LHCN-M2 (cell line): ENCODE data around the gene GPHA2. TPM values are rescaled to one million over a fixed set of nuclear protein-coding genes. Genes with fewer than 3 reads are reported as not detected.

ENCODE experiments used
- DNase-seq: peaks from one replicate; pipeline ENCODE4 v3.0.0-alpha.2; 2012; ENCODE audit warnings: low read depth
- total RNA-seq: library from RNA; depleted of rRNA; stranded (reverse); fragments of >200 nt; gene quantifications from 2 replicates; pipeline ENCODE4 v1.2.3, GENCODE V29; 2014

GPHA2 gene
- total RNA-seq, 1 experiment from 2014 or later: not detected

DNA sequence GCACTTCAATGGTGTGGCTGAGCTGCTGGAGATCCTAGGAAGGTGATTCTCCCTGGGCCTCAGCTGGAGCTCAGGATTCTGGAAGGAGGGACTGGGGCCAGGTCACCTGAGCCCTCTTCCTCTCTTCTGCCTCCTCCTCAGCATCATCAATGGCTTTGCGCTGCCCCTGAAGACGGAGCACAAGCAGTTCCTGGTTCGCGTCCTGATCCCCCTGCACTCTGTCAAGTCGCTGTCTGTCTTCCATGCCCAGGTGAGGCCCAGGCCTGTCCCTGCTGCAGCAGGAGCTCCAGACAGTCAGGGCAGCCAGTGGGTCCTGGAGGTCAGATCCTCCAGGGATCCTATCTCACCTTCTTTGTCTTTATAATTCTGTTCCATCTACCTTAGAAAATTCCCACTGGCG is 5.4 kb downstream of the GPHA2 start:
- DNase-seq: no peak

DNA sequence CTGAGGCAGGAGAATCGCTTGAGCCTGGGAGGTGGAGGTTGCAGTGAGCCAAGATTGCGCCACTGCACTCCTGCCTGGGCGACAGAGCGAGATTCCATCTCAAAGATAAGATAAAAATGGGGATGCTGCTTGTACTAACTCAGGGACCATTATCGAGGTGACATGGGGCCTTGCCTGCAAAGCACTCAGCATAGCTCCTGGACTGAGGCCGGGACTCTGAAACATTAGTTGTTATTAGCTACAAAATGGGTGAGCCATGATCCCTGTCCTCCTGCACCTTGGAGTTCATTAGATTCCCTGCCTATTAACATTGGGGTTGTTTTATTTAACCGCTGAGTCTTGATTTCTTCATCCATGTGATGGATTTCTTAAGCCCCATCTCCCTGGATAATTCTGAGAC is 6.1 kb downstream of the GPHA2 start:
- DNase-seq: no peak

DNA sequence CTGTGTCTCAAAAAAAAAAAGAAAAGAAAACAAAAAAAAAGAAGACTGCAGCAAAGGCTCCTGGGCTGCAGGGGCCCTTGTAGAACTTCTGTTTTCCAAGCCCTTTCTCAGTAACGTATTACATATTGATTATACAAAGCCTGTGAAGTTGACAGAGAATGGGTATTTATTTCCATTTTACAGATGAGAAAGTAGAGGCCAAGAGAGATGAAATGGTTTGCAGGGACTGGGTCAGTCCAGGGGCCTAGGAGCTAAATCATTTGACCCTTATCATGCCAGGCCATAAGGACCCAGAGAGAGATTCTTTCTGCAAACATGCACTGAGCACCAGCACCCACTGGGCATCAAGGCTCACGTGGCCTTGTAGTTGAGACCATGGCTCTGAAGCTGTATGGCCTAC is 6.7 kb downstream of the GPHA2 start:
- DNase-seq: no peak

DNA sequence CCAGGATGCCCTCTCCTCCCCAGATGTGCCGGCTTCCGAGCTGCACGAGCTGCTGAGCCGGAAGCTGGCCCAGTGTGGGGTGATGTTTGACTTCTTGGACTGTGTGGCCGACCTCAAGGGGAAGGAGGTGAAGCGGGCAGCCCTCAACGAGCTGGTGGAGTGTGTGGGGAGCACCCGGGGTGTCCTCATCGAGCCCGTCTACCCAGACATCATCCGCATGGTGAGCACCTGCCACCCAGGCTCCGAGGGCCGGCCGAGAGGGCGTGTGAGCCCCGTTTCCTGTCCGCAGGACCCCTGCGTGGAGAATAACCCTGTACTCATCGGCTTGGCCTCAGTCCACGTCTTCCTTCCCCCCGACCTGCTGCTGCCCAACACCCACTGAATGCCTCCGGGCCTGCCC is 9.0 kb downstream of the GPHA2 start:
- no peak for DNase-seq

DNA sequence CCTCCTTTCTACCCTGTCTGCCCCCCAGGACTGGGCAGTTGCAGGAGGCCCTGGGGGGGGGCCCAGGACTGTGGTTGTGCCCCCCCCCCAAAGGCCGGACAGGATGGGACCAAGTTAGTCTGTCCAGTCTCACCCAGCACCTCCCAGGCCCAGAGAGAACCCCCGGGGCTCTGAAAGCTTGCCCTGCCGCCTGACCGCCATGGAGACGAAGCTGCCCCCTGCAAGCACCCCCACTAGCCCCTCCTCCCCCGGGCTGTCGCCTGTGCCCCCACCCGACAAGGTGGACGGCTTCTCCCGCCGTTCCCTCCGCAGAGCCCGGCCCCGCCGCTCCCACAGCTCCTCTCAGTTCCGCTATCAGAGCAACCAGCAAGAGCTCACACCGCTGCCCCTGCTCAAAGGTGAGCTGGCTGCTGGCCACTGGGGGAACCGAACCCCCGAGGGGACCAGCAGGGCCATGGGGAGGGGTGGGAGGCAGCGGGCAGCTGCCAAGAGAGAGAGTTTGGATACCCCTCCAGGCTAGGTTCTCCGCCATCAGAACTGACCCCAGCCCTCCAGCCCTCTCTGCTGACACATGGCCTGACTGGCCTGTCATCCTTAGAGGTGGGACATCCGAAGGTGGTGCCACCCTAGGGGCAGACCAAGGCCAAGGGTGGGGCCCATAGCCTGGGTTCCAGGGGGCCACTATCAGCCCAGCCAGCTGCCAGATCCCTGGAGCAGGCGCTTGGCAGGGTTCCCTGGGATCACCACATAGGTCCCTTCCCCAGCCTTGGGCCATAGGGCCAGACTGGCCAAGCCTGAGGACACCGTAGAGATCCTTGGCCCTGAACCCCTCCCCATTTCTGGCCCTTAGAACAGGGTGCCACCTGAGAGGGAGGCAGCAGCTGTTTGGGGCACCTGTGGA is 9.9 kb downstream of the GPHA2 start:
- no peak for DNase-seq

DNA sequence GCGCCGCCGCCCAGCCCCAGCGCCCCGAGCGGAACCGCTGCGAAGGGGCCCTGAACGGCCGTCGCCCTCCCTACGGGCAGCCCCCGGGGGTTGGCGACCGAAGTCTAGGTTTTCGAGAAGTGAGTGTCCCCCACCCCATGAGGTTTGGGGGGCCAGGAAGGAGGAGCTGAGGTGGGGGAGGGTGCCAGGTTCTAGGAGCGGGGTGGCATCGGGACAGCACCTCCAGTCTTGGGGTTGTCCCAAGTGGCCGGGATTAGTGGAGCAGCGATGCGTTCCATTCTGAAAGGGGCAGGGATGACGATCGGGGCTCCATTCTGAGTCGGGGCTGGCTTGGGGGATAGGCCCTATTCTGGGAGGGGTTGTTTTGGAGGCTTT is 10.8 kb downstream of the GPHA2 start:
- DNase-seq: no peak

DNA sequence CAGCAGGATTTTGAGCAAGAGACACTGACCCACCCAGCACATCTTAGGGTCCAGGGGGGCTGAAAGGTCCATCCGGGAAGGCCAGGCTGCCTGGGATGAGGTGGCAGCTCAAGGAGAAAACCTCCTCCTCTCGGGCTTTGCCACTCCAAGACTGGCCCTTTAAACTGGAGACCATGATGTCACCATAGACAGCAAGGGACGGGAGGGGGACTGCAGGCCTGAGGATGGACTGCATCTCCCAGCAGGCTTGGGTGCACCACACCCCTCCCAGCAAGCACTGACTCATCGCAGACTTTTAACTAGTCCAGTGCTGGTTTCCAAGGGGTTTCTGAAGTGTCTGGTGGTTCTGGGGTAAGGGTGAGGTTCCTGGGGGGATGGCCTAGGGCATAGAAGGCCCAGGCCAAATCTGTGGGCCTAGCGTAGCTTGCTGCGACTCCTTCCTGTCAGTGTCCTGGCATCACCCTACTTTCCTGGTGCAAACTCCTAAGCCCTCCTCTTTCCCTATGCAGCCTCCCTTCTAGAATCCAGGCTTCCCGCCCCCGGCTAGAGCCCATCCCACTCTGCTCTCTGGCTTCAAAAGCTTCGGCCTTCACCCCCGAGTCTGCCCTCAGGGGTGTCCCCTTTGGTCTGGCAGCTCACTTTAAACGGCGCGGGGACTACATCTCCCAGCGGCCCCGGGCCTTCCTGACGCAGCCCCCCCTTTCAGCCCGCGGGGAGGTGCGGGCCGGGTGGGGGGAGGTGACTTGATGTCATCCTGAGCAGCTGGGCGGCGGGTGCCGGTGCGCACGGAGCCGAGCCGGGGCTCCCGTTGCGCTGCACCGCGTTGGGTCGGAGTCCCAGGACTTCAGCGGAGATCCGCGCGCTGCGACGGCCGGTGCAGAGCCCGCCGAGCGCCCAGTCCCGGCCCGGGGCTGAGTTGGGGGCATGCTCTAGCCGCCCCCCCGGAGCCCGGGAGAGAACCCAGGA is 11.5 kb downstream of the GPHA2 start, which contains the start of gene PPP2R5B:
TSS of gene PPP2R5B (plus strand) at position 746 of the 966 bp plus-strand sequence. CDS start 1,046 bp downstream, outside the sequence.
- peak; percentile 92 for DNase-seq

DNA sequence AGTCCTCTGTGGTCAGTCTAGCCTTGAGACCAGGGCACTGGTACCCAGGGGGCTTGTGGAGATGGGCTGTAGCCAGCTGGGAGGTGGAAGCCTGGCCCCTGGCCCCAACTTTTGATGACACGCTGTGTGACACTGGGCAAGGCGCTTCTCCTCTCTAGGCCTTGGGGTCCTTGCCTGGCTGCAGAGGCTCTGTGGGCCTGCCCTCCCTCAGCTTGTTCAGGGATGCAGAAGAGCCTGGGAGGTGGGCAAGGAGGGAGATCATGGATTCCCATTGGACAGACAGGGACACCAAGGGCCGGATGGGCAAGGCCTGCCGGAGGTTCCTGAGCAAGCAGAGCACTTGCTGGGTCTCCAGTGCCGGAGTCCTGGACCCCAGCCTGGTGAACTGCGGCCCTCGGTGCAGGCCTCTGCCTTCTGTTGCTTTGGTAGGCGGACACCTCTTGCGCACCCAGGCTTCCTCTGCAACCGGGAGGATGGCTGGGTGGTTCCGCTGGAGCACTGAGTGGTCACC is 12.5 kb downstream of the GPHA2 start:
- DNase-seq: no peak

DNA sequence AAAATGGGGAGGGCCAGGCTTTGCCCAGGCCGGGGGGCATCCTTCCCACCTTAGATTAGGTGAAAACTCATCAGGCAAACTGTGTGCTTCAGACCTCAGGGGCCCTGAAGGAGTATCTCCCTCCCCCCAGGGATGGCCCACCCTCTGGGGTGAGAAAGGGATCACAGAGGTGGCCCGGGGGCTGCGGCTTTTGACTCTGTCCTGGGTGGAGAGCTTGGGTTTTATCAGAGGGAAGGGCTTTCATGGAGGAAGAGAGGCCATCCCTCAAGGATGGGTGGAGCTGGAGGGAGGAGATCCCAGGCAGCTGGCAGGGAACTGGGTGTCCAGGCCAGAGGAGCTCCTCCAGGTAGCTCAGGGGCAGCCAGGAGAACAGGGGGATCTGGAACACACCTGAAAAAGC is 14.3 kb downstream of the GPHA2 start:
- DNase-seq: no peak

DNA sequence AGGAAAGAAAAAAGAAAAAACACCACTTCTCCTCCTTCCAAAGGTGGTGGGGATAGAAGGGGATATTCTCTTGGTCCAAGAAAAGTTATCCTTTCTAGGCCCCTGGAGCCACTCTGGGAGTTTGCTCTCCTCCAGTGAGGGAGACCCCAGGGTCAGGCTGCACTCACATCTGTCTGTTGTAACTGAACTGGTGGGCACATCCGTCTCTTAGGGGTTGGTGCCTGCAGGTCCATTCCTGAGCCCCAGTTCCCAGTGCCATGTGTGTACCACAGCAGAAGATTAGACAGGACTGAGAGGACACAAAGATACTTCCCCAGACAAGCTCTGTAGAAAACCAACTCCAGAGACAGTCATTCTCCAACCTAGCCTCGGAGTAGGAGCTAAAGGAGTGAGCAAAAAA is 15.6 kb downstream of the GPHA2 start:
- no peak for DNase-seq

DNA sequence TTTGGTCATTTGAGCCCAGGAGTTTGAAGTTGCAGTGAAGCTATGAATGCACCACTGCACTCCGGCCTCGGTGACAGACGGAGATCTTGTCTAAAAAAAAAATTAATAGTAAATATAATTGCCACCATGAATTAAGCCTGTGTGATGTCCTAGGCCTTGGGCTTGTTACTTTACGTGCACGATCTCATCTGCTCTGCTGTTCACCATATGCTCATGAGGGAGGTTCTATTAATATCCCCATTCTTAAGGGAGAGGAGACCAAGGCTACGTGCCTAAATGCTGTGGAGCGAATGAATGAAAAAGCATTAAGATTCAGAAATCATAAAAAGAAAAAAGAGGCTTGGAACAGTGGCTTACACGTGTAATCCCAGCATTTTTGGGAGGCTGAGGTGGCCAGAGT is 16.1 kb downstream of the GPHA2 start:
- no peak for DNase-seq

DNA sequence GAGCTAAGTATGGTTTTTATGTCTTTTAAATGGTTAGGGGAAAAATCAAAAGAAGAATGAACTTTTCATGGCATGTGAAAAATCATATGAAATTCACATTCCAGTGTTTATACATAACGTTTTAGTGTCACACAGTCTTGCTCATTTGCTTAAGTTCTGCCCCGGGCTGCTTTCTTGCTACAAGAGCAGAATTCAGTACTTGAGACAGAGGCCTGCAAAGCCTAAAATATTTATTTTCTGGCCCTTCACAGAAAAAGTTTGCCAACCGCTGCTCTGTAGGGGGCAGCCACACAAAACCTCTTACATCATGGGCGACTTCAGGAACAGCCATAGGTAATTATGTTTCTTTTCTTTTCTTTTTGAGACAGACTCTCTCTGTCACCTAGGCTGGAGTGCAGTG is 17.7 kb downstream of the GPHA2 start:
- peak; percentile 49 for DNase-seq

DNA sequence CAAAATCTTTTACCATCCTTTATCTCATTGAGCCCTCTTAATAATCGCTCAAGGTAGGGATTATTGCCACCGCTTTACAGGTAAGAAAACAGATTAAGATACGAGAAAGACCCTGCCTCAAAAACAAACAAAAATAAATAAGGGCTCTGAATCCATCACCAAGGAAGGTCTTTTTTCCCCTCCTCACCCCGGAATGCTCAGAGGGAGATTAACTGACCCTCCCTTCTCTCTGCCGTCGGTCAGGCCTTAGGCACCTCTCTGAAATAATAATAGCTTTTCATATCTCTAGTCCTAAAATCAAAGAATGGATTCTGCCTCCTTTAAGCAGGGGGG is 18.1 kb downstream of the GPHA2 start:
- no peak for DNase-seq

DNA sequence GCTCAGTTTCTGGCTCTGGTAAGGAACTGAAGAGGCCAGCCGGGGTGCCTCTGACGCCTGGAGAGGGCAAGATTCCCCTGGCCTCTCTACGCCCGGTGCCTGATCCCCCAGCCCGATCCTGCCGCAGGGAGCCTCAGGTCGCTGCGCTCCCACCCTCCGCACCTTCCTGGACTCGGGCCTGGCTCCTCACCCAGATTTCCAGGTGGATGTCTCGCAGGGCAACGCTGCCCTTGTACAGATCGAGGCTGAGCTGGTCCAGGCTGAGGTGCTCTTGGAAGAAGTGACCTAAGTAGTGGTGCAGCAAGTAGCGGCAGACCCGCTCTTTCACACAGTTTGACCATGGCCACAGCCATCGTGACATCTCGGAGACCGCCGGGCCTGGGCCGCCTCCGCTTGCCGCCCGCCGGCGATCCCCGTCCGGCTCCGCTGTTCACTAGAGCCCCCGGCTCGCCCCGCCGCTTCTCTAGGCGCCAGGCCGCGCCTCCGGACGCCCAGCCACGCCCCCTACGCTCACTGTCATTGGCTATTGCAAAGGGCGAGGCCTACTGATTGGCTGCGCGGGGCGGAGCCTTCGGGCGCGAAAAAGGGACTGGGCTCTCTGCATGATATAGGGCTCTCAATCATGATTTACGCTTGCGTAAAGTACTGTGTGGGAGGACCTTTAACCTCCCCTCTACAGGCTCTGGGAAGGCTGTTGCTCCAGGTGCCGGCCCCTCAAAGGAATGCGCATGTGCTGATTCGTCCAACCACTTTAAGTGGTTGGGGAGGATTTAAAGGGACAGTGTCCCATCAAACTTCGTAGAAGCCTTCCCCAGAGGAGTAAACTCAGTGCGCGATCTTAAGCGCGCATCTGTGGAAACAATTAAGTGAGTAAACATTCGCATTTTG is 18.7 kb downstream of the GPHA2 start, which contains the start of gene ATG2A:
TSS of gene ATG2A (minus strand) at position 435 of the 888 bp plus-strand sequence. CDS start at position 361, 74 bp downstream.
- peak; percentile 99 for DNase-seq

DNA sequence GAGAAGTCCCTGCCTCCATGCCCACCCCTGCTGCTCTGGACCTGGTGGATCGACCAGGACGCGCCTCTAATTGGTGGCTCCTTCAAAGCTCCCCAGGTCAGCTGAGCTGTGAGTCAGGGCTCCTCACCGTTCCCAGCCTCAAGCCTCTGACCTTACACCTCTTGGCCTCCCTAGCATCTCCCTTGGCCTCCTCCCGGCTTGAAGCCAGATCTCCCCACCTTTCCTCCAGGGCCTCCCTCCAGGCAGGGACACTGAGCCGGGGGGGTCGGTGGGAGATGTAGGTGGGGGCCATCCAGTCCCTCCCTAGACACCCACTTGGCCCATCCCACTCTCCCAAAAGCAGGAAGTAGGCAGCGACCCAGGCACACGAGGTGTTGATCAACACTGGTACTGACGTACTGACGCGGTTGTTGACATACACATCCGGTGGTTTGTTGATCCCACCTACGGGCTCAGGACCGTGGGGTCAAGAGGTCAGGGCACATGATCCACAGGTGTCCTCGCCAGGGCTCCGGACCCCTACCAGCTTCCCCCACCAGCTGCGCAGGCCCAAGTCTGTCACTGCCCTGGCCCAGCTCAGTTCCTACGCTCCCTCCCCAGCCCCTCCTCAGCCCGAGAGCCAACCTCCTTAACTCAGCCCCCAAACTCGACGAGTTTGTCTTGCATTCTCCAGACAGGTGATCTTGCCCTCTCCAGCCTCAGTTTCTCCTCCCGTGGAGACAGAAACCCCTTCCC is 19.5 kb downstream of the GPHA2 start:
- DNase-seq: peak; percentile 36

DNA sequence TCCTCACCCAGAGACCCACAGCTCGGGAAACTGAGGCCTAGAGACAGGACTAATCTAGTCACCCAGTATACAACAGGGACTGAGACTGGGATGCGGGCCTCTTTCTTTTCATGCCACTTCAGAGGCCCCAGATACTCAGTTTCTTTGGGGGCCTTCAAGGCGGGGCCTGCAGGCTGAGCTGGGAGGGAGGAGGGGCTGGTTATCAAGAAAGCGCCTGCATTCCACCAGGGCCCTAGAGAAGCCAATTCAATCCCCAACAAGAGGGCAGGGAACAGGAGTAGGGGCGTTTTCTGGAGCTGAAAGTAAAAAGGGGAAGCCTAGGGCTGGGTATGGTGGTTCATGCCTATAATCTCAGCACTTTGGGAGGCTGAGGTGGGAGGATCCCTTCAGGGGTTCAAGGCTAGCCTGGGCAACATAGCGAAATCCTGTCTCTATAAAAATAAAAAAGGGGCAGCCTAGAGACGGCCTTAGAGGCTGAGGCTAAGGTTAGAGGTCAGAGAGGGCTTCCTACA is 20.3 kb downstream of the GPHA2 start:
- DNase-seq: no peak

DNA sequence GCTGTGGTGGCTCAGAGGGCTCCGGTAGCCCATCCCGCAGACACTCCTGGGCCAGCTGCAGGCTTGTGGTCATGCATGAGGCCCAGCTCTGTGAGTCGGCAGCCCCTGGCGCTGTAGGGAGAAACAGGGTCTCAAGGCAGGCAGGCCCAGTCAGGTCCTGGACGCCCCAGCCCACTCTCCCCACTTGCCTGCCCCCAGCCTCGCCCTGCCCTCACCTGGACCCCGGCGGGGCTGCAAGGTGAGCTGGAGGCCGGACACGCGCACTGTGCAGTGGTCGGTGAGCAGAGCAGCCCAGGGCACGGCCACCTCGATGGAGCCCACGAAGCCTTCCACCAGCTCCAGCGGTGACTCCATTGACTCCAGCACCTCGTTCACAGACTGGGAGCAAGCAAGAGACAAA is 21.6 kb downstream of the GPHA2 start:
- DNase-seq: no peak

DNA sequence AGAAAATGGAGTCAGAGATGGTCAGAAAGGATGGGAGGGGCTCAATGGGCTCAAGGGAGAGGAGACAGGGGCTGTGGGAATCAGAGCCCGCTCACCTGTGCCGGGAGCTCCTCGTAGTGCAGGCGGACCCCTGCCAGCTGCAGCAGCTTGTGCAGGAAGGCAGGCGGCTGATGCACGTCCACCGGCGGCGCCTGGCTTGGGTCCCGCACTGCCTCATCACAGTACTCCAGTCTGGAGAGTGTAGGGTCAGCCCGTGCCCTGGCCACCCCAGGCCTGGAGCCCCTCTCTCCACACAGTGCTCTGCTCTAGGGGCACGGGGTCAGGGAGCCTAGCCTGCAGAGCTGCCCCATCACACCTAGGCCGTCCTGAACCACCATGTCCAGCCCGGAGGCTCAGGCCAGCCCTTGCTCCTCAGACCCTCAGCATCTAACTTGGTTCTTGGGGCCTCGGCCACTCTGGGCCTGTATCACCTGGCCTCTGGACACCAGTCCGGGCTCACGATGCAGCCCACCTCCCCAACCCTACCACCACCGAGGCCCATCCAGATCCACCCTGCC is 22.4 kb downstream of the GPHA2 start:
- no peak for DNase-seq

DNA sequence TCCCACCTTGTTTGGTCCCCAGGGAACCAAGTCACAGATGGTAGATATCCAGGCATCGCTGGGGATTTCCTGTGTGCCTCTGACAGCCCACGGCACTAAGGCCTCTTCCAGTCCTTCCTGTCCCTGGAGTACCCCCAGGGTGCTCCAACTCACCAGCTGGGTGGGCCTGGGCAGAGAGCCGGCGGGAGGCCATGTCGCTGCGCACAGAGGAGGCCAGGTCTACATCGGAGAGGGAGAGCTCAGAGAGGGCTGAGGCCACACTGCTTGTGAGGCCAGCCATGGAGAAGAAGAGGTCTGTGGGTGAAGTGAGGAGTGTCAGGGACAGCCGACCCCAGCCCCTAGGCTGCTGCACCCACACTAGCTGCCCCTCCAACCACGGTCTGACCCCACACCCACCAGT is 24.0 kb downstream of the GPHA2 start:
- no peak for DNase-seq

DNA sequence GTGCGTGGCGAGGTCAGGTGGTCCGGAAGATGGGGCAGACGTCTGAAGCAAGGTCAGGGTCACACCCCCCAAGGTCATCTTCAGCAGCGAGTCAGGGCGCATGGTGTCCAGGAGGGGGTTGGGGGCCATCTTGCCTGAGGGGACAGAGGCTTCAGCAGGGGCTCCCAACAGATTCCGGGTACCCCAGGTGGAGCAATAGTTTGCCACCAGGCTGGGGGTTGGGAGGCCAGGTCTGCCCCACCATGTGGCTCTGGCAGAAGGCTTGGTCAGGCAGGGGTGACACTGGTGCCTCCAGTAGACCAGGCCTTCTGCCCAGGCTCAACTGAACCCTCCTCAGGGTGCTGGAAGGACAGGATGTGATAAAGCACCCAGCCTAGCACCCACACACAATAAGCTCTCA is 24.6 kb downstream of the GPHA2 start:
- DNase-seq: no peak
